ENCODE measurements around the gene FOCAD.

Gene FOCAD

DNA sequence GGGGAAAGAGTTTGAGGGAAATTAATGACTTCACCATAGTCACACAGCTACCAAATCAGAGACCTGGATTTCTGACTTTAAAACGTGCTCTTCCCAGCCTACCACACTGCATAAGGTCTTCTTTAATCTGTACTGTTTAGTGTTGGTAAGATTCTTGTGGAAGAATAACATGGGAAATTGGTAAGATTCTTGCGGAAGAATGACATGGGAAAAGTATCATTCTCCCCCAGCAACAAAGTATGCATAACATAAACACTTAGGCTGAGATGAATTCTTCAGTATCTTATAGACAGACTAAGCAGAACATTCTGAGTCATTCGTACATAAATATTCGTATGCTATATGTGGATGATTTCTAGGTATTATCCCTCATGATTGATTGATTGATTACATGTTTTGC lies 170.4 kb downstream of the FOCAD start:
- H3K79me2 ChIP-seq (ENCODE audit: insufficient read depth, low read length): no peaks in the 10 kb centered on the region
- no peak overlapping the region for H2AFZ ChIP-seq (ENCODE audit: low read length)
- H3K9me2 ChIP-seq (ENCODE audit: low read depth, low read length): no peaks in the 10 kb centered on the region
- no peaks in the 10 kb centered on the region for H3F3A ChIP-seq (ENCODE audit: insufficient read depth, low read length)
- no peak overlapping the region for H3K27ac ChIP-seq (ENCODE audit: low read depth, low read length, poor library complexity, severe bottlenecking)
- no peak overlapping the region for H3K4me2 ChIP-seq (ENCODE audit: low read length)
- H3K9me3 ChIP-seq (ENCODE audit: low read length): 0 out of 2 replicates have a peak, but pooled peaks cover 2% of the 10 kb centered on the region
- H3K36me3 ChIP-seq (ENCODE audit: insufficient read depth, low read length): no peaks in the 10 kb centered on the region
- no peaks in the 10 kb centered on the region for H3K27me3 ChIP-seq (ENCODE audit: insufficient read depth, low read length)
- H4K20me1 ChIP-seq (ENCODE audit: insufficient read depth, low read length): no peaks in the 10 kb centered on the region
- no peak for TF ChIP-seq EZH2 (IDR thresholded peaks at IDR 0.05; ENCODE audit: borderline replicate concordance, low read length)
- TF ChIP-seq, protein P1, sequence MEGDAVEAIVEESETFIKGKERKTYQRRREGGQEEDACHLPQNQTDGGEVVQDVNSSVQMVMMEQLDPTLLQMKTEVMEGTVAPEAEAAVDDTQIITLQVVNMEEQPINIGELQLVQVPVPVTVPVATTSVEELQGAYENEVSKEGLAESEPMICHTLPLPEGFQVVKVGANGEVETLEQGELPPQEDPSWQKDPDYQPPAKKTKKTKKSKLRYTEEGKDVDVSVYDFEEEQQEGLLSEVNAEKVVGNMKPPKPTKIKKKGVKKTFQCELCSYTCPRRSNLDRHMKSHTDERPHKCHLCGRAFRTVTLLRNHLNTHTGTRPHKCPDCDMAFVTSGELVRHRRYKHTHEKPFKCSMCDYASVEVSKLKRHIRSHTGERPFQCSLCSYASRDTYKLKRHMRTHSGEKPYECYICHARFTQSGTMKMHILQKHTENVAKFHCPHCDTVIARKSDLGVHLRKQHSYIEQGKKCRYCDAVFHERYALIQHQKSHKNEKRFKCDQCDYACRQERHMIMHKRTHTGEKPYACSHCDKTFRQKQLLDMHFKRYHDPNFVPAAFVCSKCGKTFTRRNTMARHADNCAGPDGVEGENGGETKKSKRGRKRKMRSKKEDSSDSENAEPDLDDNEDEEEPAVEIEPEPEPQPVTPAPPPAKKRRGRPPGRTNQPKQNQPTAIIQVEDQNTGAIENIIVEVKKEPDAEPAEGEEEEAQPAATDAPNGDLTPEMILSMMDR (IDR thresholded peaks at IDR 0.05; ENCODE audit: low read length): no peak
- H3K4me3 ChIP-seq (ENCODE audit: low read depth, low read length, poor library complexity, severe bottlenecking): no peak overlapping the region
- H3K9ac ChIP-seq (ENCODE audit: low read length): no peak overlapping the region
- no peaks in the 10 kb centered on the region for H3K4me1 ChIP-seq (ENCODE audit: insufficient read depth, low read length, severe bottlenecking)

DNA sequence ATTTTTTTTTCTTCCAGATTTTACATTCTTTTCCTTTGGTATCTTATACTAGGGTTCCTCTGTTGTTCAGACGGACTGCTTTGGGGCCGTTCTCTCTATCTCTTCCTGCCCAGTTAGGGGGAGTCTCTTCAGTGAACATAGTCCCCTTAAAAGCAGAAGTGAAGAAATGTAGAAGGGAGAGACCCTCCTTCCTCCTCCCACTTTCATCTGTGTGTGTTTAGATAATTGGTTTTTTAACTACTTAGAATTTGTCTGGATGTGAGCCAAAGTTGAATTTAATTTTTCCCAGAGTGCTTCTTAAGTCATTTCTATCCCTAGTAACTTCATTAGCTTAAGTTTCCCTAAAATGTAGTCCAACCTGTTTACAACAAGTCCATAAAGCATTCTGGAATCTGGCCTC lies 179.9 kb downstream of the FOCAD start:
- Histone ChIP-seq H3K9me3 (ENCODE audit: low read length) (no peaks in the 10 kb centered on the region), H4K20me1 (ENCODE audit: insufficient read depth, low read length) (no peaks in the 10 kb centered on the region), H3K27me3 (ENCODE audit: insufficient read depth, low read length) (no peaks in the 10 kb centered on the region), H3K4me2 (ENCODE audit: low read length) (no peak overlapping the region), H3F3A (ENCODE audit: insufficient read depth, low read length) (no peaks in the 10 kb centered on the region), H2AFZ (ENCODE audit: low read length) (no peak overlapping the region), H3K9ac (ENCODE audit: low read length) (no peak overlapping the region), H3K36me3 (ENCODE audit: insufficient read depth, low read length) (no peaks in the 10 kb centered on the region), H3K9me2 (ENCODE audit: low read depth, low read length) (no peaks in the 10 kb centered on the region), H3K27ac (ENCODE audit: low read depth, low read length, poor library complexity, severe bottlenecking) (no peak overlapping the region), H3K4me3 (ENCODE audit: low read depth, low read length, poor library complexity, severe bottlenecking) (no peak overlapping the region), H3K4me1 (ENCODE audit: insufficient read depth, low read length, severe bottlenecking) (no peaks in the 10 kb centered on the region), H3K79me2 (ENCODE audit: insufficient read depth, low read length) (no peaks in the 10 kb centered on the region)
- TF ChIP-seq, protein P1 (IDR thresholded peaks at IDR 0.05; ENCODE audit: low read length): no peak
- no peak for TF ChIP-seq EZH2 (IDR thresholded peaks at IDR 0.05; ENCODE audit: borderline replicate concordance, low read length)

DNA sequence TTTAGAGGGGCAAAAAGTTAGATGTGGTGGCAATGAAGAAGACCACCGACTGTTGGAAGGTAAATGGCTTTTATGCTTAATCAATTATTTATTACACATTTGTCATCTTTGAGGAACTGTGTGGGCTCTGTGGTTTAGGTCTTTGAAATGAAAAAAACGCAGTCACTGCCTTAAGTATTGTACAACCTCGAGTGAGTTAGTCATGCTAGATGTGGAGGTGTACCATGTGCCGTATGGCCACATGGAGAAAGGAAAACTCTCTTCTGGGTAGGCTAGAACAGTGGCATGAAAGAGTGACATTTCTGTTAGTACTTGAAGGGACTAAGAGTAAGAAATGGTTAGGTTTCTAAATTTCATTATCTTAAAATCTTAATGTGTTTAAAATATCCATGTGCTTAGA lies 181.3 kb downstream of the FOCAD start:
- no peak for TF ChIP-seq EZH2 (IDR thresholded peaks at IDR 0.05; ENCODE audit: borderline replicate concordance, low read length)
- TF ChIP-seq, protein P1 (IDR thresholded peaks at IDR 0.05; ENCODE audit: low read length): no peak
- Histone ChIP-seq H3K9me2 (ENCODE audit: low read depth, low read length) (no peaks in the 10 kb centered on the region), H3K27ac (ENCODE audit: low read depth, low read length, poor library complexity, severe bottlenecking) (no peak overlapping the region), H3K4me3 (ENCODE audit: low read depth, low read length, poor library complexity, severe bottlenecking) (no peak overlapping the region), H3K36me3 (ENCODE audit: insufficient read depth, low read length) (no peaks in the 10 kb centered on the region), H3K4me2 (ENCODE audit: low read length) (no peak overlapping the region), H3K27me3 (ENCODE audit: insufficient read depth, low read length) (no peaks in the 10 kb centered on the region), H3K79me2 (ENCODE audit: insufficient read depth, low read length) (no peaks in the 10 kb centered on the region), H2AFZ (ENCODE audit: low read length) (no peak overlapping the region), H3F3A (ENCODE audit: insufficient read depth, low read length) (no peaks in the 10 kb centered on the region), H3K9ac (ENCODE audit: low read length) (no peak overlapping the region), H3K4me1 (ENCODE audit: insufficient read depth, low read length, severe bottlenecking) (no peaks in the 10 kb centered on the region), H3K9me3 (ENCODE audit: low read length) (no peaks in the 10 kb centered on the region), H4K20me1 (ENCODE audit: insufficient read depth, low read length) (no peaks in the 10 kb centered on the region)
